ENCODE measurements around the gene UTP14A.

UTP14A gene

GRCh38 chrX:129953881-129954280, 47.9 kb downstream of the UTP14A start:
- no peak for DNase-seq

GRCh38 chrX:129954804-129955203, 48.8 kb downstream of the UTP14A start:
- DNase-seq = no peak

GRCh38 chrX:129955682-129956081, 49.7 kb downstream of the UTP14A start:
- no peak for DNase-seq

- DNase-seq = no peak
Observed at GRCh38 chrX:129956145-129956544, 50.2 kb downstream of the UTP14A start.

- DNase-seq = no peak
Observed at GRCh38 chrX:129956765-129957164, 50.8 kb downstream of the UTP14A start.

GRCh38 chrX:129957241-129958082, 51.5 kb downstream of the UTP14A start:
- DNase-seq = peak; percentile 17 to 41

- no peak for DNase-seq
Observed at GRCh38 chrX:129958083-129958465, 52.1 kb downstream of the UTP14A start.

GRCh38 chrX:129958814-129959492, 53.0 kb downstream of the UTP14A start:
- no peak for DNase-seq

GRCh38 chrX:129959493-129959832, 53.5 kb downstream of the UTP14A start:
- DNase-seq = no peak

- DNase-seq = peak; percentile 56 to 60
Observed at GRCh38 chrX:129961180-129962083, 55.5 kb downstream of the UTP14A start.

GRCh38 chrX:129963729-129964128, 57.8 kb downstream of the UTP14A start:
- DNase-seq = no peak

GRCh38 chrX:129965166-129965565, 59.2 kb downstream of the UTP14A start:
- DNase-seq = no peak

GRCh38 chrX:129968968-129969367, 63.0 kb downstream of the UTP14A start:
- DNase-seq = no peak

GRCh38 chrX:129976441-129976840, 70.5 kb downstream of the UTP14A start:
- DNase-seq = no peak
